Heart left ventricle (tissue), 13 donors: ENCODE measurements around the gene CBX5.

Experiments used
- CTCF ChIP-seq, 12 donors: fragments of 200-600 bp; sonication (generic) in 4 of 12; IDR thresholded peaks; one replicate each; pipeline versions ENCODE4 v1.5.0 to v1.8.0; 2018 to 2022; ENCODE audit warnings: antibody characterized with exemption in 12 of 12, mild to moderate bottlenecking in 5 of 12
- POLR2A ChIP-seq, 2 donors: fragments of 450-650 bp; IDR thresholded peaks; one replicate each; pipeline ENCODE4 v1.6.1; 2017; ENCODE audit warnings: antibody characterized with exemption in 2 of 2, mild to moderate bottlenecking in 2 of 2, moderate library complexity in 2 of 2
- donor health status: ischemic (EF 13 %, LVEDD 7.1; RV severe dilation, severe dysfunction).
- donor health status: DM: no; HTN: yes; CAD: no.
- donor health status: DM: no; HTN: no; CAD: no.
- donor health status: ischemic (EF 25% LVEDD 6.9; RV normal size, moderate dysfunction).
- donor health status: ischemic (EF 25% LVEDD 5.7; RV mildly dilated, moderate dysfunction).
- donor health status: ischemic (EF 35%, LVEDD 5.7; RV mildly dilated, moderate dysfunction).
- donor health status: nonischemic (EF 11% LVEDD 7.7; RV severe dilation, severe dysfunction).
- donor health status: DM: yes; HTN: yes; CAD: no.
- donor health status: PGD.
- donor health status: ischemic (EF 29% LVEDD 5.4; RV normal size, mild dysfunction).
- donor health status: nonischemic (EF 23%, LVEDD 6.1; RV moderate dilation, normal function).

- TF ChIP-seq CTCF (IDR thresholded peaks at IDR 0.05) (no peak), POLR2A (IDR thresholded peaks at IDR 0.05) (no peak)
Observed at GRCh38 chr12:54220567-54220966, 59.4 kb downstream of the CBX5 start.
